ENCODE data around the gene MARK4.
"Not testable (repeated sequence)": the region's sequence is repeated elsewhere in the genome, so short reads cannot be mapped to it uniquely, and the experiment has no call there.

Gene MARK4

GRCh38 chr19:45244133-45244794, 6.8 kb upstream of the MARK4 start:
- DNase-seq: no peak

- DNase-seq: no peak
Observed at GRCh38 chr19:45245334-45245787, 5.7 kb upstream of the MARK4 start, which contains the start of gene EXOC3L2. Gene EXOC3L2 (minus strand): TSS chr19:45245407. CDS start chr19:45239045, 6,362 bp downstream.

- no peak for DNase-seq
Observed at GRCh38 chr19:45245826-45246225, 5.2 kb upstream of the MARK4 start.

- no peak for DNase-seq
Observed at GRCh38 chr19:45247136-45247535, 3.9 kb upstream of the MARK4 start.

- no peak for DNase-seq
Observed at GRCh38 chr19:45249261-45250033, 1.6 kb upstream of the MARK4 start.

GRCh38 chr19:45250216-45250831, 747 bp upstream of the MARK4 start:
- DNase-seq: no peak

GRCh38 chr19:45251452-45252354, 632 bp downstream of the MARK4 start:
- no peak for DNase-seq

- peak; percentile 9 for DNase-seq
Observed at GRCh38 chr19:45253396-45254027, 2.4 kb downstream of the MARK4 start.

GRCh38 chr19:45254044-45254531, 3.0 kb downstream of the MARK4 start:
- DNase-seq: no peak

GRCh38 chr19:45255611-45256157, 4.6 kb downstream of the MARK4 start:
- no peak for DNase-seq

- DNase-seq: no peak
Observed at GRCh38 chr19:45256836-45257235, 5.8 kb downstream of the MARK4 start.

- no peak for DNase-seq
Observed at GRCh38 chr19:45258862-45259261, 7.8 kb downstream of the MARK4 start.

GRCh38 chr19:45262570-45262969, 11.5 kb downstream of the MARK4 start:
- DNase-seq: no peak

GRCh38 chr19:45263013-45263412, 11.9 kb downstream of the MARK4 start:
- DNase-seq: no peak

- no peak for DNase-seq
Observed at GRCh38 chr19:45264781-45265317, 13.8 kb downstream of the MARK4 start.

- DNase-seq: no peak
Observed at GRCh38 chr19:45265375-45265774, 14.3 kb downstream of the MARK4 start.

GRCh38 chr19:45267296-45267695, 16.2 kb downstream of the MARK4 start:
- no peak for DNase-seq

GRCh38 chr19:45269939-45270338, 18.9 kb downstream of the MARK4 start:
- DNase-seq: not testable (repeated sequence)

- DNase-seq: no peak
Observed at GRCh38 chr19:45271098-45271734, 20.1 kb downstream of the MARK4 start.

GRCh38 chr19:45271735-45272108, 20.7 kb downstream of the MARK4 start:
- DNase-seq: no peak

GRCh38 chr19:45273521-45273855, 22.4 kb downstream of the MARK4 start:
- DNase-seq: no peak
